GM21526 (cell line): ENCODE results near the gene CDCA4.

Experiments
- ATAC-seq: cut with Tn5 transposase; IDR thresholded peaks from one replicate; pipeline ENCODE4 v1.9.1; 2021; ENCODE audit warnings: moderate library complexity; ENCODE audit not compliant: unreplicated experiment, low FRiP score

CDCA4 gene

GRCh38 chr14:104978746-104979691, 41.9 kb downstream of the CDCA4 start:
- no peak for ATAC-seq

- no peak for ATAC-seq
Observed at GRCh38 chr14:104977681-104978653, 42.9 kb downstream of the CDCA4 start, which contains the start of gene AHNAK2. Gene AHNAK2, minus strand, starts transcription at chr14:104978374. Its CDS starts 137 bp downstream, at chr14:104978237.

GRCh38 chr14:104977008-104977680, 43.7 kb downstream of the CDCA4 start:
- ATAC-seq = no peak

- ATAC-seq = no peak
Observed at GRCh38 chr14:104976198-104977007, 44.5 kb downstream of the CDCA4 start.

GRCh38 chr14:104975481-104976197, 45.2 kb downstream of the CDCA4 start:
- ATAC-seq = no peak

GRCh38 chr14:104974665-104975390, 46.1 kb downstream of the CDCA4 start:
- no peak for ATAC-seq

- ATAC-seq = no peak
Observed at GRCh38 chr14:104974146-104974541, 46.7 kb downstream of the CDCA4 start.

GRCh38 chr14:104973385-104974145, 47.3 kb downstream of the CDCA4 start:
- no peak for ATAC-seq

- no peak for ATAC-seq
Observed at GRCh38 chr14:104973135-104973384, 47.8 kb downstream of the CDCA4 start.

GRCh38 chr14:104972301-104973134, 48.4 kb downstream of the CDCA4 start:
- ATAC-seq = no peak

GRCh38 chr14:104971447-104972240, 49.2 kb downstream of the CDCA4 start:
- no peak for ATAC-seq

- no peak for ATAC-seq
Observed at GRCh38 chr14:104970231-104971068, 50.4 kb downstream of the CDCA4 start.

- no peak for ATAC-seq
Observed at GRCh38 chr14:104969741-104970230, 51.1 kb downstream of the CDCA4 start.

- no peak for ATAC-seq
Observed at GRCh38 chr14:104968541-104969401, 52.1 kb downstream of the CDCA4 start.
